NK-92 (cell line): ENCODE results near the gene SPATS2L.

ENCODE experiments used
- DNase-seq: peaks from one replicate; lab custom pipeline; 2025; ENCODE audit not compliant: unreplicated experiment; lab: John Stamatoyannopoulos, UW

Gene SPATS2L

DNA sequence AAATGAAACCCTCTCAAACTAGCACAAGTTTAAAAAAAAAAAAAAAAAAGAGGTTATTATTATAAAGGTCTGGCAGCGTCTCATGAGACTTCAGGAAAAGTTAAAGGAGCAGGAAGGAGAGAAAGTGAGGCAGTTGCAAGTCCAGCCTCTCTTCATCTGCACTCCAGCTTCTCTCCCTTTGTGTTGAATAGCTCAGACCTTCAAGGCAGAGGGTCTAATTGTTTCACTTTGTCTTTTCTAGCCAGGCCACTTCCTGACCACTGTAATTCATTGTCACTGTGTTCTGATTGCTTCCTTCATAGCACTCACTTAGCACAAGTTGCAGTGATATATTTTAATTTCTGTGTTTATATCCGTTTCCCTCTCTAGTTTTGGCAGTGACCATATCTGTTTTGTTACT is 99.9 kb downstream of the SPATS2L start:
- no peak for DNase-seq

DNA sequence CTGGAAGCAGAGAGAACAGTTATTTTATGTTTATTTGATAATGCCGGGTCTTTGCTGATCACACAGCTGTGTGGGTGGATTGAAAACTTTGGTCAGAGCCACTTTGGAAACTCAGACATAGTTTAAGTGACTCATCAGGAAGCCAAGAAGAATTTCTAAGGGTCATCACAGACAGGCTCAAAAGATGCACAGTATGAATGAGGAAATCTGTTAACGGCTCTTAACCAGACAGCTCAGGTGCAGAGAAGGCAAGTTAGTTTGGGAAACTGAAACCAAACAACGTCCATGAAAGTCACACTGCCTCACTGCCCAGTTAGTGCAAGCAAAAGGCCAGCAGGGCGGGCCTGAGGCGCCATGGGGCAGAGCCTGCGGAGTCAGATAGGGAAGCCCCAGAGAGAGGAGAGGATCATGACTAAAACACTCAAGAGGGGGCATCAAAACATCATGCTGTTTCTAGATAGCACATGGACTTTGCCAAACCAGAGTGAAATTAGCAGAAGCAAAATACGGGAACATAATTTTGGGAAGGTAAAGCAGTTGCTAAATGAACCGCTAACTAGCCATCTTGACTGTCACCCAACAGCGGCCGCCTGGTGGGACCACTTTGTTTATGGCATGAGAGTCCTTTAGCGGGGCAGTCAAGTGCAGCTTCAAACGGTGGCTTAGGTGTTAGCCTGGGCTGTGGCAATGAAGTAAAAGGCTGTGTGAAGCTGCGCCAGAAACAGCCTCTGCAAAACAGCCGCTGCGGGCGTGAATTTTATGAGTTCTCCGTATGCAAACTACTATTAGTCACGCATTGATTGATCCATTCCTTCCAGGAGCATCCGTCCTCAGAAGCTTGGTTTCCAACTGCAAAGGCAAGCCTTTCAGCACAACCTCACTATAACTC is 102.2 kb downstream of the SPATS2L start:
- DNase-seq = no peak

DNA sequence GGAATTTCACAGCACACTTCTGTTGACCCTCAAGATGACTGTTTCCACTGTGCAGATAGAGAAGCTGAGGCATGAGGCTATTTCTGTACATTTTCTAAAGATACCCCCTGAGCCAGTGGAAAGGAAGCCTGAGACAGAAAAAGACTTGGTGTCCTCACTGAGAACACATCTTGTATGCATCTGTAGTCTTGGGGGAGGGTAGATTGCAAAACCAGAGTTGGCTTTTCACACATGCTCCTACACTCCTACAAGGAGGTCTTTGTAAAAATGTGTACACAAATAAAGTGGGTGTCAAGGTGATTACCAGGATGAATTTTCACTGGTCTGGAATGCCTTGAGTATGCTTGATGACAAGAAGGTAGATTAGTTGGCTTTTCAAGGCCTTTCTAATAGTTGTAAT is 105.3 kb downstream of the SPATS2L start:
- no peak for DNase-seq

- no peak for DNase-seq
Observed at GRCh38 chr2:200414367-200414766, 107.9 kb downstream of the SPATS2L start.

DNA sequence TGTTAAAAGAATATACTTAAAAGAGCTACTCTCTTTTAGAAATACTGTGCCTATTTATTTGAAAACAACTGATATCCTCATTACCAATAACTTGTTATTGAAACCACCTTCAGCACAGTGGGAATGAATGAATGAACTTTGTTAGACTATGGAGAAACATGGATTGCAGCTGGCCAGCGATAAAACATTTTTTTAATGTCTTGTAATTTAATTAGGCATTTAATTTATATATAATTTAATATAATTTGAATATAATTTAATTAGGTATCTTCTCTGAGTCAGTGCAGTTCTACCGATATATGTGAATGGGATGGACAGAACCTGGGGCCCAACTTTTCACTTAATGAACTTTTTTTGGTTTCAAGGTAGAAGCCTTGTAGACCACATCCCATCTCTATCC is 109.0 kb downstream of the SPATS2L start:
- no peak for DNase-seq

DNA sequence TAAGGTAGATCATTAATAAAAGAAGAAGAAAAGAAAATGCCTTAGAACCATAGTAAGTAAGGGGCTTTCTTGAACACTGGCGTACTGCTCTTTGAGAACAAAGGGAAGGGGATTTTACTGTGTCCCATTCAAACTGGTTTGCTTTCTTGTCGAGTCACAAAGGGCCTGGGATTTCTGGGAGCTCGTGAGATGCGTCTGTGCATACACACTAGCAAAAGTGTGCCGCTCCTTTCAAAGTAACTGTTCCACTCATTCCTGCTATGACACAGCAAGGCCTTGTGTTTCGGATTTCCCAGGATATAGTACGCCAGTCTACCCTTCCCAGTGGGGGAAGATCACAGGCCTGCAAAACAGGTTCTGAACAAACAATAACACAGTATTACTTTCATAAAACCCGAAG is 110.4 kb downstream of the SPATS2L start:
- no peak for DNase-seq

DNA sequence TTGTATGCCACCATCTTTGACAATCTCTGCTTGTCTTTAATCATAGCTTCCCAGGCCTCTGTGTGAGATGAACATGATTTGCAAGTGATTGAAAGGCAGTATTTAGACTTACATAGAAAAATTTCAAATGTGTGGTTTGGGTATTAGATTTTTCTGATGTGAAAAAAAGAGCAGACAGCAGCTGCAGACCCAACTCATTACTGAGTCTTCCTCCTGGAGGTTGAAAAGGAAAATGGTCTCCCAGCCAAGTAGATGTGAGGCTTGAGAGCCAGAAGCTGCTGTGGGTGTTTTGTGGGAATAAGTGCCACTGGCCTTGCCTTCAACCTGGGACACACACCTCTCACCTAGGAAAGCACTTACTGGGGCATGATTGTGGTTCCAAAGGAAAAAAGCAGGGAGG is 110.9 kb downstream of the SPATS2L start:
- no peak for DNase-seq

GRCh38 chr2:200418399-200418798 is 111.9 kb downstream of the SPATS2L start:
- no peak for DNase-seq

DNA sequence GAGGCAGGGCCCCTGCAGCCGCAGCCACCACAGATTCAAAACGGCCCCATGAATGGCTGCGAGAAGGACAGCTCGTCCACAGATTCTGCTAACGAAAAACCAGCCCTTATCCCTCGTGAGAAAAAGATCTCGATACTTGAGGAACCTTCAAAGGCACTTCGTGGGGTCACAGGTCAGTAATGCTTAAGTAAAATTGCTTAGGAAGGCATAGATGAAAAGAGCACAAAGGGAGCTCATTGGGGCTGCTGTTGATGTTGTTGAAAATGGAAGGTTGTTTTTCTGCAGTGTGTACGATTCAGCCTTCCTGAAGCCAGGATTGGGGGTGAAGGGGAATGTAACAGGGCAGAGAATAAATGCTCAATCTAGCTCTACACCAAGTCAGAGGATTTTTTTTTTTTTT is 112.8 kb downstream of the SPATS2L start:
- DNase-seq = no peak

GRCh38 chr2:200421270-200421669 is 114.8 kb downstream of the SPATS2L start:
- no peak for DNase-seq

GRCh38 chr2:200422071-200422470 is 115.6 kb downstream of the SPATS2L start:
- DNase-seq = no peak

DNA sequence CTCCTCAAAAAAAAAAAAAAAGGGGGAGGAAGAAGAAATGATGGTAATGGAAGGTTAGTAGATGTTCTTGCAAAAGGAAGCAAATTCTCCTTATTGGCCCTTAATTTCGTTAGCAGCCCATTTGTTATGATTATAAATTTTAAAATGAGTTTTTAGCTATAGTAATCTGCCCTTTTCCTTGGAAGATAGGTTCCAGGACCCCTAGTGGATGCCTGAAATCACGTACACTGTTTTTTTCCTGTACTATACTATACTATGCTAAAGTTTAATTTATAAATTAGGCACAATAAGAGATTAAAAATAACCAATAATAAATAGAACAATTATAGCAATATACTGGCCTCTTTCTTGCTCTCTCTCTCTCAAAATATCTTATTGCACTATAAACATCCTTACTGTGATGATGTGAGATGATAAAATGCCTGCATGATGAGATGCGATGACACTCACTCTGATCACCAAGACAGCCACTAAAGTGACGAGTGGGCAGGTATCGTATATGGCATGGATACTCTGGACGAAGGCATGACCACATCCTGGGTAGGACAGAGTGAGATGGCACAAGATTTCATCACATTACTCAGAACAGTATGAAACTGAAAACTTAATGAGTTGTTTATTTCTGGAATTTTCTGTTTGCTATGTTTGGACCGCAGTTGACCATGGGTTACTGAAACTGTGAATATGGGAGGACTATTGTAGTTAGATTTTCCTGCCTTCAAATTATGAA is 116.2 kb downstream of the SPATS2L start:
- DNase-seq = no peak

DNA sequence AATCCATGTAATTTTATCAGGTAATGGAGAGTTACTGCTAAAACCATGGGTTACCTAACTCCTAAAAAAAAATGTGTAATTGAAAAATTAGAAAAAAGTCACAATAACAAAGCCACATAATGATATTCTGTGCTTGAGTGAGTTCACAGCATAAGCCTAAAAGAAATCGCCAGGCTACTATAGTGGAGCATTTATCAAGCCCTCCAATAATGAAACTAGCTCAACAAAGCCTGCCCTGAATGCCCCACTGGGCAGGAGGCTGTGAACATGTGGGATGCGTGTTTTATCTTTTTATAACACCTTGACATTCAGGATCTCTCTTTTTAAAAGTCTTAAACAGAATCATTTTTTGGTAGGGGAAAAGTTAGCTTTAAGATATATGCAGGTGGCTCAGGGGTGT is 117.0 kb downstream of the SPATS2L start:
- no peak for DNase-seq

DNA sequence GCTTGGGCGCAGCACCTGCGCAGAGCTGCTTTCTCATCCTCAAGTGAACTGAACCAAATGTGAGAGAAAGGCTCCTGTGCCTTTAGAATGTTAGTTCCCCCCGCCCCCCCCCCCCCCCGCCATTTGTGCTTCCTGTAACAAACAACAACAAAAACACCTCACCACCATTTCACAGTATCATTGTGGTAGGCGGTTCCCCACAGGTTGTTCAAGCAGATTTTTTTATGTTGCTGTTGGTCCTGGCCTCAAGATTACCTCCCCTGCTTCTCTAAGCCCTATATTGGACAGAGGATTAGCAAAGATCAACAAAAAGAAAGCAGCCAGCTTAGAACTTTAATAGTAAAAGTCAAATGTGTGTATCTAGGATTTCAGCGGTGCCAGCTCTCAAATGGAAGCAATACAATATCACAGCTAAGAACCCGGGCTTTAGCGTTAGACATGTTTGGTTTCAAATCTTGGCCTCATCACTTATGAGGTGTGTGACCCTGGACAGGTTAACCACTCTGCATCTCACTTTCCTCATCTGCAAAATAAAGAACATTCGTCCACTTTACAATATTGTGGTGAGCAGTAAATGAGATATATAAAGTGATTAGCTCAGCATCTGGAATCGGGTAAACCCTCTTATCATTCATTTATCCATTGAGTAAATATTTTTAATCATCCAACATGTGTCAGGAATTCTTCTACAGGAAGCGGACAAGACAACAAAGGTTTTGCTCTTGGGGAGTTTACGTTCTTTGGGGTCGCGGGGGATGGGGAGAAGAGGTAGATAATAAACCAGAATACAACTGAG is 118.7 kb downstream of the SPATS2L start:
- DNase-seq = no peak

- no peak for DNase-seq
Observed at GRCh38 chr2:200426754-200427153, 120.3 kb downstream of the SPATS2L start.

DNA sequence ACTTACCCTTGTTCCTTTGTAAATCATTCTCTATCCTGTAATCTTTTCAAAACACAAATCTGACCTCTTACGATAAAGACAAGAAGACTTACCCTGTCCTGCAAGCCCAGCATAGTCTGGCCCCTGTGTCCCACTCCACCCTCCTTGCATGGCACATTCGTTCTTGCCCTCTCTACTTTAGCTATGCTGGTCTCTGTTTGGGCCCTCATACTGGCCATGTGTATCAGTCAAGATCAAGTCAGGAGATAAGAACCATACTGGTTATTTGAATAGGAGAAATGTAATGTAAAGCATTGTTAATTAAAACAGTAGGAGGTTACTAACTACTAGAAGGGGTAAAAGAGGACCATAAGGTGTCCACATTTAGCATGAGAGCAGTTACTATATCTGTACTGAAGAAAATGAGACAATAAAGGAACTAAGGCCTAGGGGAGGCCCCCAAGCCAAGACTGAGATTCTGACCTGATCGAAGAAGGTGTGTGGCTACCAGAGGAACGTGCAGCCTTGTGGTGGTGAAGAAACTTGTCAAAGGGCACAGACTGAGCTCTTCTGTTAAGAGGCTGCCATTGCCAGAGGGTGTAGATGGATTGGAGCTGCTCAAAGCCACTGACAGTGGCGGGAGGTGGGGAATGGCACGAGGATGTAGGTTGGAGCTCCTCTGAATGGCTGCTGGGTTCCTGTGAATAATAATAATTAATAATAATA is 122.6 kb downstream of the SPATS2L start:
- DNase-seq = no peak

DNA sequence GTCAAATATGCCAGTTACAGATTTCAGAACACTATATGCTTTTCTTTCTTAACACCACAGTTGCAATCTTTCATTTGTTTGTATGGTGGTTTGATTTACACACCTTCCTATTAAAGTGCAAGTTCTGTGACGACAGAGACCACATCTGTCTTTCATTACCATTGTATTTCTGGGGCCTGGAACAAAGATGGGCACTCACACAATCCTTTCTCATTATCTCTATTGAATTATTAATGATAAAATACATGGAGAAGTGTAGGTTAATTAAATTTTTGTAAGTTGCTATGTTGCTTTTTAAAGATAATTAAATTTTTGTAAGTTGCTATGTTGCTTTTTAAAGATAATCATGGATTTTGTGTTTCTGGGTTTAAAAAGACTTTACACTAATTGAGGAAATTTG is 123.5 kb downstream of the SPATS2L start:
- no peak for DNase-seq

GRCh38 chr2:200431996-200432705 is 125.7 kb downstream of the SPATS2L start:
- no peak for DNase-seq

DNA sequence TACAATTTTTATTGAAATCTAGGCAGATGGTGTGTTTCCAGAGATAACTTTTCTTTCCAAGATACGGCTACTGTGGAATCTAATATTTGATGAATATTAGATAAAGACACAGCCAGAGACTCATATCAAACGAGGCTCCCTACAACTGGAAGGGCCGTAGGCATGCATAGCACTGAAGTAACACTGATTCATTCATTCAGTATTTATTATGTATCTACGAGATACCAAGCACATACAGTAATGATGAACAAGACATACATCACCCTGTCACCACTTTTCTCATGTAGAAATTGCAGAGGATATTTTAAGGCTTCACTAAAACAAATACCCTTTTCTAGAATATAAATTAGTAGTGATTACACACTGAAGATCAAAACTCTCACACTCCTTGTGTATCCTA is 128.9 kb downstream of the SPATS2L start:
- DNase-seq = no peak

DNA sequence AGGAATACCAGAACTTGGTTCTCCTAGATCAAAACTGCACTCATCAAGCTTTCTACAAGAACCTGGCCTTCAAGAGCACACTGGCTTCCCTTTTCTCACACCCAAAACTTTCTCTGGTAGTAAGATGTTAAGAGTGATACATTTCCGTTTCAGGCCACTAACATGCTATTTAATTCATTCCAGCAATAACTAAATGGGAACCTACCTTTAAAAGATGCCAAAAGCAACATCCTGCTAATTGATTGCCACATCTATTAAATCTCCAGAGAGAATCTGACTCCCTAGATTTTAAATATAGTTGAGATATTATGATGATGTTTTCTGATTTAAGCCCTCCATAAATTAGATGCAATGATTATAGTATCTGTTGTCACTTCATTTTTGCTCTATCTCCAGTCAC is 131.8 kb downstream of the SPATS2L start:
- no peak for DNase-seq
